NCI-H1092 treated with DMSO at 0.1 percent for 48 hours (cell line): Measurements from ENCODE around the gene LDAF1.
"Not testable (repeated sequence)": the region's sequence is repeated elsewhere in the genome, so short reads cannot be mapped to it uniquely, and the experiment has no call there.

ENCODE experiments used
- DNase-seq: peaks from one replicate; lab custom pipeline; 2025; lab: John Stamatoyannopoulos, UW

Gene LDAF1

DNA sequence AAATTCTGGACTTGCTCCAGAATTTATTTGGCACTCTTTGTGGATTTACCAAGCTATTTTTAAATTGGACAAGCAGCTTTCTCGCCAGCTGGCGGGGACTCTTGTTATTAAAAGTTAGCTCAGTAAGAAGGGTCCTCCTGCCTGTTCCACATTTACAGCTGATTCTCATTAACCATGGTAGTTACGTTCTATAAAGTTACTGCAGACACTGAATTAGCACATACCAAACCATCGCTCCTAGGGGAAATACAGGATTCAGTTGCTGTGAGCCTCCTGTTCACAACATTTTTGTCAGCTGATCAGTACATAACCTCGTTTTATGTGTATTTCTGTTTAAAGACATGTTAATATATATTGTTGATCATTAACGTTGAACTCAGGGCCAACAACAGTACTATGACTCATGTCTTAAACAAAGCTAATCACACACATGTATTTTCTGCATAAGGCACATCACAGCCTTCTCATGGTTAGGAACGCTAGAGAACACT, 4.2 kb downstream of the LDAF1 start:
- no peak for DNase-seq

DNA sequence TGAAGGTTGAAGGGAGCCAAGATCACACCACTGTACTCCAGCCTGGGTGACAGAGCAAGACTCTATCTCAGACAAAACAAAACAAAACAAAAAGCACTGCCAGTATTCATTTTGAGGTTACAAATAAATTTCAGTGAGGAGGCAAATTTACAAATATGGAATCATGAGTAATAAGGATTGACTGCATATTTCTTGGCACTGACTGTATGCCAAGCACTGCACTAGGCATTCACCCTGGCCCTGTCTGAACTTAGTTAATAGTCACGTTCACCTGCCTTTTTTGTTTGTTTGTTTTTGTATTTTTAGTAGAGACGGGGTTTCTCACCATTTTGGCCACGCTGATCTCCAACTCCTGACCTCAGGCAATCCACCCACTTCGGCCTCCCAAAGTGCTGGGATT, 5.1 kb downstream of the LDAF1 start:
- DNase-seq = no peak

- no peak for DNase-seq
These were observed 6.2 kb downstream of the LDAF1 start for GRCh38 chr16:21164521-21165168.

DNA sequence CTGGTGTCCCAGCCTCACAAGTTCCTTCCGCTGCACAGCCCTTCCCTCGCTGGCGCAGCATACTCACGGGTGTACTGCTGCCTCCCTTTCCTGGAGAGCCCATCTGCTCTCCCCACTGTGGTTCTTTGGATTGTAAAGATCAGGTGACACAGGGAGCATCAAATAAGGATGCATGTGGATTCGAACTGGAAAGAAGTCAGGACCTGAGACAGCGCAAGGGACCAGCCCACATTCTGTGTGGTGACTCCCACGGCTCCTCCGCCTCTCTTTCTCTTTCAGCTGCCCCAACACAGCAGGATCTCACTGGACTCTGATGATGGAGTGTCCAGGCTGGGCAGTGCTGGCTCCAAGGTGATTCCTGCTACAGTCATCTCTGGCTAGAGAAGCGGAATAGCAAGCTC, 8.1 kb downstream of the LDAF1 start:
- DNase-seq = no peak

GRCh38 chr16:21167360-21167759, 8.9 kb downstream of the LDAF1 start:
- no peak for DNase-seq

DNA sequence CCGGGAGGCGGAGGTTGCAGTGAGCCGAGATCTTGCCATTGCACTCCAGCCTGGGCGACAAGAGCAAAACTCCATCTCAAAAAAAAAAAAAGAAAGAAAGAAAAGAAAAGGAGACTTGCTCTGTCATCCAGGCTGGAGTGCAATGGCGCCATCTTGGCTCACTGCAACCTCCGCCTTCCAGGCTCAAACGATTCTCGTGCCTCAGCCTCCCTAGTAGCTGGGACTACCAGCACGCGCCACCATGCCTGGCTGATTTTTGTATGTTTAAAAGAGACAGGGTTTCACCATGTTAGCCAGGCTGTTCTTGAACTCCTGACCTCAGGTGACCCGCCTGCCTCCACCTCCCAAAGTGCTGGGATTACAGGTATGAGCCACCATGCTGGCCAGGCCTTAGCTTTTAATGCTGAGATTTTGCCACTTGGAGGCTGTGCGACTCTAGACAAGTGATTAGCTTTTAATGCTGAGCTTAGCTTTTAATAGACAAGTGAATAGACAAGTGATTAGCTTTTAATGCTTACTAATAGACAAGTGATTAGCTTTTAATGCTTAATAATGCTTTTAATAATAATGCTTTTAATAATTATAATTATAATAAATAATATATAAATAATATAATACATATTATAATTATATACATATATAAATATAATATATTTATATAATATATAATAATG, 9.6 kb downstream of the LDAF1 start:
- no peak for DNase-seq

DNA sequence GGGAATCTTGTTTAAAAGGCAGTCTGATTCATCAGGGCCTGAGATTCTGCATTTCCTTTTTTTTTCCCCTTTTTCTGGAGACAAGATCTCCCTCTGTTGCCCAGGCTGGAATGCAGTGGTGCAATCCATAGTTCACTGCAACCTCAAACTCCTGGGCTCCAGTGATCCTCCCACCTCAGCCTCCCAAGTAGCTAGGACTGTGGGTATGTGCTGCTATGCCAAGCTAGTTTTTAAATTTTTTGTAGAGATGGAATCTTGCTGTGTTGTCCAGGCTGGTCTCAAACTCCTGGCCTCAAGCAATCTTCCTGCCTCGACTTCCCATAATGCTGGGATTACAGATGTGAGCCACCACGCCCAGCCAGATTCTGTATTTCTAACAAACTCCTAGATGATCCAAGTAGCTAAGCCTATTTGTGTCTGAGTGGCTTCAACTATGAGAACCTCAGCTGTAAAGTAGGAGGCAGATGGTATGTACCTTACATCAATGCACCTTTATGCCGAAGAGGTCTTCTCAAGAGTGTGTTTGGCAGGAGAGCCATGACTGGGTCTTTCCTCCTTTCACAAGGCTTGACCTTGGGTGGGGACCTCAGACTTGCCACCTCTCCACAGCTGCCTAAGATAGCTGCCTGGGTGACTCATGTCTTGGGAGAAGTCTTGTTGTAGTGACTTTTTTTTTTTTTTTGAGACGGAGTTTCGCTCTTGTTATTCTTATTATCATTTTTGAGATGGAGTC, 10.9 kb downstream of the LDAF1 start:
- no peak for DNase-seq

DNA sequence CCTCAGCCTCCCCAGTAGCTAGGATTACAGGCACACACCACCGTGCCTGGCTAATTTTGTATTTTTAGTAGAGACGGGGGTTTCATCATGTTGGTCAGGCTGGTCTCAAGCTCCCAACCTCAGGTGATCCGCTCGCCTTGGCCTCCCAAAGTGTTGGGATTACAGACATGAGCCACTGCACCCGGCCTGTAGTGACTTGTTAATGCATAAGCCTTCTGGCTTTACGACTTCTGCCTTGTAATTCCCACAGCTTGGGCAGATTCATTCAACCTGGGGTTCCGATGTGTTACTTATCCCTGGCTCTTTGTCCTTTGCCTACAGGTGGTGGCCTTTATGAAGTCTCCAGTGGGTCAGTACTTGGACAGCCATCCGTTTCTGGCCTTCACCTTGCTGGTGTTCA, 11.6 kb downstream of the LDAF1 start:
- DNase-seq = not testable (repeated sequence)

GRCh38 chr16:21172650-21173049, 14.2 kb downstream of the LDAF1 start:
- DNase-seq = no peak

DNA sequence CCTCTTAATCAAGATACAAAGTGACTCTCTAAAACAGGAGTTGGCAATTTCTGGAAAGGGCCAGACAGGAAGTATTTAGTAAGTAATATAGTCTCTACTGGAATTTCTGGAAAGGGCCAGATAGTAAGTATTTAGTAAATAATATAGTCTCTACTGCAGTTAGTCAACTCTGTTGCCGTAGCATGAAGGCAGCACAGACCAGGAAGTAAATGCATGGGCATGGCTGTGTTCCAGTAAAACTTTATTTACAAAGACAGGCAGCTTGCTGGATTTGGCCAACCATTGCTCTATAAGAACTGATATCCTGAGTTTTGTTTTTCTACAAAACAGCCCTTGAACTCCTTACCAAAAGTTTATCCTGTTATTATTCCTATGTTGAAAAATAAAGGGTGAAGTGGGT, 16.9 kb downstream of the LDAF1 start:
- DNase-seq = no peak

GRCh38 chr16:21179126-21179982, 20.9 kb downstream of the LDAF1 start:
- no peak for DNase-seq

DNA sequence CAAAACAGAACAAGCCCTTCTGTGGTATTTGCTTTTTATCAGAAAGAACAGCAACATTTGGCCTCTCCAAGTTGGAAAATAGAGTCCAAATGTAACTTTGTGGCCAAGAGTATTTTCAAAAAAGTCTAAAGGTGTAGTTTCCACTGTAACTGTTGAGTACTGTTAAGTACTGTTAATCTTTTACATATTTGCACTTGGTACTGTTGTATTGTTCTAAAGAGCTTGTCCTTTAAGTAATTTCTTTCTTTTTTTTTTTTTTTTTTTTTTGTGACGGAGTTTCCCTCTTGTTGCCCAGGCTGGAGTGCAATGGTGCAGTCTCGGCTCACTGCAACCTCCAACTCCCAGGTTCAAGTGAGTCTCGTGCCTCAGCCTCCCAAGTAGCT, 21.5 kb downstream of the LDAF1 start:
- DNase-seq = no peak

- no peak for DNase-seq
These were observed 25.5 kb downstream of the LDAF1 start for GRCh38 chr16:21183995-21184394.

GRCh38 chr16:21184834-21185233, 26.4 kb downstream of the LDAF1 start:
- no peak for DNase-seq

- DNase-seq = no peak
These were observed 27.3 kb downstream of the LDAF1 start for GRCh38 chr16:21185659-21186325.

DNA sequence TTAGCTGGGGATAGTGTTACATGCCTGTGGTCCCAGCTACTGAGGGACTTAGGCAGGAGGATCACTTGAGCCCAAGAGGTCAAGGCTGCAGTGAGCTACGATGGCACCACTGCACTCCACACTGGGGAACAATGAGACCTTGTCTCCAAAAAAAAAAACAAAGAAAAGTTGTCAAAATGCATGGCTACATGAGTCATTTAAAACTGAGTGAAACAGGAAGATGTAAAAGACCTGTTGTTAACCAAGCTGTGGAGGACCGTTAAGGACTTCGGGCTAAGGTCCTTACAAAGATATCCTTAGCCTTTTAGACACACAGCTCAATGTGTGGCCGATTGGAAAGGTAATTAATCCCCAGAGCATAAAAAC, 27.8 kb downstream of the LDAF1 start:
- no peak for DNase-seq

DNA sequence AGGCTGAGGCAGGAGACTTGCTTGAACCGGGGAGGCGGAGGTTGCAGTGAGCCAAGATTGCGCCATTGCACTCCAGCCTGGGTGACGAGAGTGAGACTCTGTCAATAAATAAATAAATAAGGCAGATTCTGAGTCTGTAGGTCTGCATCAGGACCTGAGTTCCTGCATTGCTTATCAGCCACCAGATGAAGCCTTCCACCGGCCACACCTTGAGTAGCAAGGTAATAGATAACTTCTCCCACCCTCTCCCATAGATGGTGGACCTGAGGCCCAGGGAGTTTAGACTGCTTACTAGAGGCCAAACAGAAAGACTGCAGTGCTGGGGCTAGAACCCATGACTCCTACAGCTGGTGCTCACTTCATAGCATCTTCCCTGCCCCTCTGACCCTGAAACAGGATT, 30.8 kb downstream of the LDAF1 start:
- no peak for DNase-seq

- no peak for DNase-seq
These were observed 31.5 kb downstream of the LDAF1 start for GRCh38 chr16:21190013-21190412.

- no peak for DNase-seq
These were observed 32.1 kb downstream of the LDAF1 start for GRCh38 chr16:21190599-21190998.

- DNase-seq = no peak
These were observed 34.5 kb downstream of the LDAF1 start for GRCh38 chr16:21192991-21193390.

GRCh38 chr16:21194771-21195301, 36.4 kb downstream of the LDAF1 start:
- DNase-seq = peak; percentile 5
